Thyroid gland (tissue), 4 donors: ENCODE results near the gene BAK1. TPM values are rescaled to one million over a fixed set of nuclear protein-coding genes. Genes with fewer than 3 reads are reported as not detected.

Experiments
- DNase-seq, 2 donors: peaks; one replicate each; pipeline ENCODE4 v3.0.0-alpha.2; 2019
- H3K27ac ChIP-seq, 3 donors: fragments of 200-600 bp; sonication (generic); 1 replicate in 2 of 3; 2 replicates in 1 of 3; pipeline ENCODE4 v1.5.1; 2016 to 2019; ENCODE audit warnings: mild to moderate bottlenecking in 1 of 3, moderate library complexity in 1 of 3
- H3K27me3 ChIP-seq: fragments of 200-600 bp; sonication (generic); one replicate; pipeline ENCODE4 v1.5.1; 2019
- H3K36me3 ChIP-seq, 2 donors: fragments of 200-600 bp; sonication (generic); one replicate each; pipeline ENCODE4 v1.5.1; 2016 to 2019
- H3K4me1 ChIP-seq, 2 donors: fragments of 200-600 bp; sonication (generic); one replicate each; pipeline ENCODE4 v1.5.1; 2017 to 2019
- H3K4me3 ChIP-seq, 3 donors: fragments of 200-600 bp; sonication (generic); replicated peaks in 1 of 3; 1 replicate in 2 of 3; 2 replicates in 1 of 3; pipeline ENCODE4 v1.5.1; 2016; ENCODE audit warnings: mild to moderate bottlenecking in 1 of 3
- H3K9me3 ChIP-seq: fragments of 200-600 bp; sonication (generic); one replicate; pipeline ENCODE4 v1.5.1; 2017
- CTCF ChIP-seq, 6 experiments: fragments of 200-600 bp in 3 of 6; fragments of 450-650 bp in 3 of 6; sonication (generic) in 3 of 6; IDR thresholded peaks; one replicate each; pipeline ENCODE4 v1.5.1; 2016 to 2019; ENCODE audit warnings: antibody characterized with exemption in 6 of 6, mild to moderate bottlenecking in 2 of 6, inconsistent platforms in 1 of 6, moderate library complexity in 1 of 6
- POLR2A ChIP-seq, 2 donors: fragments of 450-650 bp; IDR thresholded peaks; one replicate each; pipeline ENCODE4 v1.6.1; 2017; ENCODE audit warnings: antibody characterized with exemption in 2 of 2, mild to moderate bottlenecking in 2 of 2, moderate library complexity in 1 of 2
- WGBS, 2 donors: methylation state at CpG; one replicate each; pipeline ENCODE4 v1.1.5; 2017; 5-methylcytosine and 5-hydroxymethylcytosine counted together
- intact Hi-C: fragments of 100-400 bp; cut with DNase I; formaldehyde crosslinking; loops from one replicate; pipeline ENCODE4 v1.15.1; 2023
- total RNA-seq, 4 donors: library from RNA; depleted of rRNA; stranded (reverse); fragments of >200 nt; gene quantifications; one replicate each; pipeline ENCODE4 v1.2.3, GENCODE V29; 2016

Gene BAK1
- total RNA-seq, 4 donors from 2014 or later: 2.3 to 8.5 (median 4.6) TPM

GRCh38 chr6:33593414-33593727, 13.3 kb upstream of the BAK1 start:
- TF ChIP-seq POLR2A (IDR thresholded peaks at IDR 0.05) (no peak), CTCF (IDR thresholded peaks at IDR 0.05) (no peak)
- peaks cover 33 to 49% of the 10 kb centered on the region in 2 donors for H3K4me1 ChIP-seq
- peak overlapping the region in 1 of 3 donors; percentile 6 for H3K4me3 ChIP-seq
- H3K9me3 ChIP-seq: no peaks in the 10 kb centered on the region
- no peaks in the 10 kb centered on the region for H3K27me3 ChIP-seq
- H3K36me3 ChIP-seq: no peaks in the 10 kb centered on the region
- DNase-seq: no peak
- H3K27ac ChIP-seq: peak overlapping the region; percentile 86 to 93 (median 93)
- 36 to 43% methylated on average over 4 of the region's 4 CpGs for WGBS, 2 donors
- intact Hi-C loops: loop anchor here (5.0 kb wide), 1 partner anchor 34 kb away; no protein-coding TSS in a partner anchor

- TF ChIP-seq POLR2A (IDR thresholded peaks at IDR 0.05) (peak in 1 of 2 donors; percentile 53), CTCF (IDR thresholded peaks at IDR 0.05) (no peak)
- Histone ChIP-seq H3K36me3 (no peaks in the 10 kb centered on the region), H3K4me3 (peak overlapping the region in 1 of 3 donors; percentile 6), H3K9me3 (no peaks in the 10 kb centered on the region), H3K4me1 (peaks cover 29 to 46% of the 10 kb centered on the region in 2 donors), H3K27me3 (no peaks in the 10 kb centered on the region), H3K27ac (peak overlapping the region; percentile 86 to 93 (median 93))
- intact Hi-C loops: loop anchor here (5.0 kb wide), 1 partner anchor 34 kb away; no protein-coding TSS in a partner anchor
- DNase-seq: peak; percentile 97
- WGBS, 2 donors: 31 to 39% methylated on average over 33 to 54 of the region's 57 CpGs
These were observed 12.7 kb upstream of the BAK1 start for GRCh38 chr6:33592595-33593413.

GRCh38 chr6:33592280-33592594, 12.2 kb upstream of the BAK1 start:
- intact Hi-C loops: loop anchor here (5.0 kb wide), 1 partner anchor 35 kb away; no protein-coding TSS in a partner anchor
- no peak for DNase-seq
- WGBS, 2 donors: 86 to 93% methylated on average over 7 of the region's 7 CpGs
- Histone ChIP-seq H3K27ac (peak overlapping the region; percentile 74 to 93 (median 93)), H3K27me3 (no peaks in the 10 kb centered on the region), H3K36me3 (no peaks in the 10 kb centered on the region), H3K4me3 (no peak overlapping the region), H3K9me3 (no peaks in the 10 kb centered on the region), H3K4me1 (peaks cover 27 to 43% of the 10 kb centered on the region in 2 donors)
- TF ChIP-seq POLR2A (IDR thresholded peaks at IDR 0.05) (no peak), CTCF (IDR thresholded peaks at IDR 0.05) (no peak)

GRCh38 chr6:33591424-33592032, 11.5 kb upstream of the BAK1 start:
- Histone ChIP-seq H3K4me3 (no peak overlapping the region), H3K36me3 (no peaks in the 10 kb centered on the region), H3K27me3 (no peaks in the 10 kb centered on the region), H3K4me1 (peaks cover 27 to 43% of the 10 kb centered on the region in 2 donors), H3K27ac (peak overlapping the region; percentile 90 to 93 (median 91)), H3K9me3 (no peaks in the 10 kb centered on the region)
- TF ChIP-seq CTCF (IDR thresholded peaks at IDR 0.05) (no peak), POLR2A (IDR thresholded peaks at IDR 0.05) (no peak)
- no peak for DNase-seq
- intact Hi-C loops: loop anchor here (5.0 kb wide), 1 partner anchor 36 kb away; no protein-coding TSS in a partner anchor
- 94 to 97% methylated on average over 9 of the region's 9 CpGs for WGBS, 2 donors
